ENCODE data around the gene SLC9A3.

SLC9A3 gene

GRCh38 chr5:526456-527088 lies 2.3 kb upstream of the SLC9A3 start:
- no peak for DNase-seq (ENCODE audit: low read depth in 2 of 2)

DNA sequence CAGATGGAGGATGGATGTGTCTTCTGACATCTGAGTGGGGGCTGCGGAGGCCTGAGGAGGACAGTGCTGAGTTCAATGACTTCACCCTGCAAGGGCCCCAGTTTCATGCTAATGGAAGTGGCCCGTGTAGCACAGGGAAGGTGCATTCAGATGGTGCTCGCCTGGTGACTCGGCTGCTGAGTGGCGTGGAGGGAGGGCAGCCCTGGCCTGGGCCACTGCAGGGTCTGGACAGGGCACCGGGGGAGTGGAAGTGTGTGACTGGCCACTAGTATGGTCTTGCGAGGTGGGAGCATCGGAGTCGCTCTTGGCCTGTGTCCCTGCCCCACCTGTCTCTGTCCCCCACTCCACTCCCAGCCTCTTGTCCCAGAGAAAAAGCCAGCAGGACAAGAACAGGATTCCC lies 1.7 kb upstream of the SLC9A3 start:
- DNase-seq (ENCODE audit: low read depth in 2 of 2) = no peak

DNA sequence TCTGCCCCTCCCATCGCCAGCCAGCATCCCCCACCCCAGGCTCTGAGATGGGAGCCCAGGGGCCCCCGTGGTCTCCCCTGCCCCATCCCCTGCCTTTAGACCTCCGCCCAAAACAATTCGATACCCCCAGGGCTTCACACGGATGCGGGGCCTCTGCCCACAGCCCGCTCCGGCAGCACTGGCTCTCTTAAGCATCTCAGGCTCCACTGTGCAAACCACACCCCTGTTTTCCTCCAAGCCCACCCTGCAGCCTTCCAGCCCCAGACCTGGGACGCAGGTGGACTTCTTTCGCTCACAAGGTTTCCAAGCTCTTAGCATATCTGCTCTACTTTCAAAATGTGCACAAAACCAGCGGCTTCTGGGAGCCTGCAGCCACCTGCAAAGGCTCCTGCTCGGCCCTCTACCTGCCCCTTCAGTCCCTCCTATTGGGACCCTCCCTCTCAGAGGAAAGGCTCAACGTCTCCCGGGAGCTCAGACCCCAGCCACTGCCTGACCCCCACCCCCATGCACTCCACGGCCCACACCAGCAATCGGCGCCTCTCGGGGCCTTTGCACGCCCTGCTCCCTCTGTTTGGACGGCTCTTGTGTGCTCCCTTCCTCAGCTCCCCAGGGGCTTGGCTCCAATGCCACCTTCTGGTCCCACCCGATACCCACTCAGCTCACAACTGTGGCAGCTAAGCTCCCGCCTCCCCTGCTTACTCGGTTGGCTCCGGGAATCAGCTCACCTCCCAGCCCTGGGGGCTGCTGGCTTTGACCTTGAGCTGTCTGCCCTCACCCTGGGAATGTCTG lies 918 bp upstream of the SLC9A3 start:
- no peak for DNase-seq (ENCODE audit: low read depth in 2 of 2)

DNA sequence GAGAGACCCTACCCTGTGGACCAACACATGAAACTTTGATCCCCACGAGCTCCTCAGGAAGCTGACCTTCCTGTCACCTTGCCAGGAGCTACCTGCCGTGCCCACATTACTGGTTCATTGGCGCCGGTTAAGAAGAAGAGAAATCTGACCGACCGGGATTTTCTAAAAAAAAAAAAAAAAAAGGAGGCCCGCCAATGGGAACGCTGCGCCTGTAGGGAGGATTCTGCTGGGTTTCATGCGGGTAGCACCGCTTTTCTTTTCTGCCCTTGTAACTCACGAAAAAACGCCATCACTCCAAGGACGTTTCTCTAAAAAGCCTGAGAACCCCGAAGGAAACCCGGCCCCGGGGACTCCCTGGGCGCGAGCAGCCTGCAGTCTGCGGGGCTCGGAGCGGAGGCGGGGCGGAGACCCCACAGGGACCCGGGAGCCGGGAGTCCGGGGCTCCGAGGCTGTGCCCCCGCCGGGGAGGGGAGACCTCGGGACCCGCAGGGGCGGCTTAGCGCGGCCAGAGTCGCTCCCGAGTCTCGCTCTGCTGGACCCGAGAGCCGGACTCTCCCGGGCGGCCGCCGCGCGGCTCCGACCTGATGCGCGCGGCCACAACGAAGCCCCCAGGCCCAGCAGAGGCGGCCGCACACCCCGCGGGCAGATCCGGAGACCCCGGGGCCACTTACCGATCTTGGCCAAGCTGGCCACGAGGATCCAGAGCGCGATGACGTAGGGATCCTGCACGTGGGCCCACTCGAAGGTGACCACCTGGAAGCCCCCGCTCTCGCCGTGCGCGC lies 617 bp downstream of the SLC9A3 start:
- no peak for DNase-seq (ENCODE audit: low read depth in 2 of 2)

GRCh38 chr5:522899-523440 lies 1.3 kb downstream of the SLC9A3 start:
- no peak for DNase-seq (ENCODE audit: low read depth in 2 of 2)

DNA sequence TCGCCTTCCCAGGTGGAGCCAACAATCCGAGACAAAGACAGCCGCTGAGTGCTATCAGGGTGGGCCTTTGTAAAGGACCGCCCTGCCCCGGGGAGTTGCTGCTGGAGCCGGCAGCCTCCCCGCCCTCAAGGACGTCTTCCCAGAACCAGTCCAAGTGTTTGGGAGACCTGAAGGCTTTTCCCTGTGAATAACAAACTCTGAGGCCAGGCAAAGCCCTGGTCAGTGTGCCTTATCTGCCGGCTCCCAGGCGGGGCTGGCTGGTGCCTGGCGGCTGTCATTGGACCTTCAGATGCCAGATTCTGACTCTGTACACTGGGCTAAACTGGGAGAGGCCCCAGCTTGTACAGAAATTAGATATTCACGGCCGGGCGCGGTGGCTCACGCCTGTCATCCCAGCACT lies 2.1 kb downstream of the SLC9A3 start:
- no peak for DNase-seq (ENCODE audit: low read depth in 2 of 2)

- DNase-seq (ENCODE audit: low read depth in 2 of 2) = no peak
Observed at GRCh38 chr5:521680-522079, 2.6 kb downstream of the SLC9A3 start.

DNA sequence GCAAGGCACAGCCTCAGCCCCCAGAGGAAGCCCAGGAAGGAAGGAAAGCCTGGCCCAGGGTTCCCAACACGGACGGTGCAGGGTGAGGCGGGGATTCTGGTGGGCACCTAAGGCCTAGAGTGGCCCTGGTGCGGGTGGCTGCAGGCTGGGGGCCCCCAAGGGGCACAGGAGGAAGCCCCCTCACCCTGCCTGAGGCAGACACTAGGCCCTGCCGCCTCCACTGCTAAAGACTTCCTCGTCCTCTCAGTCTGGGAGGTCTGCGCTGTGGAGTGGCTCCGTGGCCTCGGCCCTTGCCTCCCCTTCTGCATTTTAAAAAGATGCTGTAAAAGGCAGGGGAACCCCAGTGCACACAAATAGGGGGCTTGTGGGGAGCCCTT lies 3.4 kb downstream of the SLC9A3 start:
- no peak for DNase-seq (ENCODE audit: low read depth in 2 of 2)

GRCh38 chr5:520196-520849 lies 3.9 kb downstream of the SLC9A3 start:
- DNase-seq (ENCODE audit: low read depth in 2 of 2) = no peak

GRCh38 chr5:518721-519120 lies 5.5 kb downstream of the SLC9A3 start:
- DNase-seq (ENCODE audit: low read depth in 2 of 2) = no peak

- no peak for DNase-seq (ENCODE audit: low read depth in 2 of 2)
Observed at GRCh38 chr5:517535-518100, 6.6 kb downstream of the SLC9A3 start.

DNA sequence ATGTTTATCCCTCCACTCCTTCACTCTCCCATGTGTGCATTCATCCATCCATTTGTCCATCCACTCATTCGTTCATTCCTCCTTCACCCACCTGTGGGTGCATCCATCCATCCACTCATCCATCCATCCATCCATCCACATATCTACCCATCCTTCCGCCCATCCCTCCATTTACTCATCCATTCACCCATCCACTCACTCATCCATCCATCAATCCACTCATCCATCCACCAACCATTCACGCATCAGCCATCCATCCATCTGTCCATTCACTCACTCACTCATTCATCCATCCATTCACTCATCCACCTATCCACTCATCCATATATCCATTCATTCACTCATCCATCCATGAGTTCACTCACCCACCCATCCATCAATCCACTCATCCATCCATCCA lies 7.3 kb downstream of the SLC9A3 start:
- no peak for DNase-seq (ENCODE audit: low read depth in 2 of 2)

GRCh38 chr5:516338-516925 lies 7.8 kb downstream of the SLC9A3 start:
- DNase-seq (ENCODE audit: low read depth in 2 of 2) = no peak

DNA sequence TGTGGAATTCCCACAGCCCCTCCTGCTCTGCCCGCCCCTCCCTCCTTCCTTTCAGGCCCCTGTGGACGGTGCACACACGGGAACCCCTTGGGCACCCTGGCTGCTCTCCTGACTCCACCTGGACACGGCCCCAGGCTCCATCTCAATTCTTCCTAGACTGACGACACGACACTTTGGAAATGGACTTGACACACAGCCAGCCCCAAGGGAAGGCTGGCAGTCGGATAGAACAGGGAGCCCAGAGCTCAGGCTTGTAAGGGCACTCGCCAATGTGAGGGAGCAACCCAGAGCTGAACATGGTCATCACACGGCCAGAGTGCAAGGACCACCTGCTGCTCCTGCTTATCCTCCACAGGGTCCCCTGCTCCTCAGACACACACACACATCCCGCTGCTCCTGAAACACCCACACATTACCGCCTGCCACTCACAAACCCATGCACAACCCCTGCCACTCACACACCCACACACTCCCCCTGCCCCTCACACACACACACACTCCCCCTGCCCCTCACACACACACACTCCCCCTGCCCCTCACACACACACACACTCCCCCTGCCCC lies 8.9 kb downstream of the SLC9A3 start:
- DNase-seq (ENCODE audit: low read depth in 2 of 2) = no peak

DNA sequence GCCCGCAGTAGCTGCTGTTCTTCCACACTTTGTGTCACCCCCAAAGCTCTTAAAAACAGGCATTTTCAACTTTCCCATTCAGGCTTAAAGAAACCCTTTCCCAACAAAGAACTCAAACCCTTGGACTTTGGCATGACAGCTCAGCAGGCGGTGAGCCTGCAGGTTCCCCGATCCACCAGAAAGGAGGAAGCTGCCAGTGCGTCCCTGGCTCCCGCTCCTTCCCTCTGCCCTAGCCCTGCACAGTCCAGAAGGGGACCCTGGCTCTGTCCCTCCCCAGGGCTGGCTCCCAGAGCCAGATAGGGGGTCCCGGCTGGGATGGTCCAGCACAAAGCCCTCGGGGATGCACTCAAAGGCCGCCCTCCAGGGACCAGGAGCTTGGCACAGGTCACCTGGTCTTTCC lies 9.6 kb downstream of the SLC9A3 start:
- no peak for DNase-seq (ENCODE audit: low read depth in 2 of 2)

- no peak for DNase-seq (ENCODE audit: low read depth in 2 of 2)
Observed at GRCh38 chr5:514101-514485, 10.2 kb downstream of the SLC9A3 start.

- DNase-seq (ENCODE audit: low read depth in 2 of 2) = no peak
Observed at GRCh38 chr5:513216-514100, 10.8 kb downstream of the SLC9A3 start.

GRCh38 chr5:511476-511875 lies 12.8 kb downstream of the SLC9A3 start:
- DNase-seq (ENCODE audit: low read depth in 2 of 2) = no peak

DNA sequence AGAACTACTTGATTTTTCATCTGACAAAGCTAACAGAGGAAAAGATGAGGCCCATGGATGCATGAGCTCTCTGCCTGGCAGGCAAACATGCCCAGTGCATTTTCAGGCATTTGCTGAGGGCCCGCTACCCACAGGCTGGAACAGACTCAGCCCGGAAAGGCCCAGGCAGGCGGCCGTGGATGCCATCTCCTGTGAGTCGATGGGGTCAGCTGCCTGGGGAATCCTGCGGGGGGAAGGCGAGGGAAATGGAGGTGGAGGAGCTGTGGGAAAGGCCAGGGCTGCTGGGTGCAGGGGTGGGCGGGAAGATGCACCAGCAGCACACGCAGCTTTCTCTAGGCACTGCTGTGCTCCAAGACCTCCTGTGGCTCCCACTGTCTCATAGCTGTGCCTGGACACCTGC lies 13.7 kb downstream of the SLC9A3 start:
- DNase-seq (ENCODE audit: low read depth in 2 of 2) = no peak

GRCh38 chr5:509611-510185 lies 14.6 kb downstream of the SLC9A3 start:
- DNase-seq (ENCODE audit: low read depth in 2 of 2) = no peak
